HG03159 (cell line): Measurements from ENCODE around the gene MDFI.

Experiments
- ATAC-seq: cut with Tn5 transposase; IDR thresholded peaks from one replicate; pipeline ENCODE4 v1.9.1; 2021; ENCODE audit warnings: mild to moderate bottlenecking, moderate library complexity; ENCODE audit not compliant: unreplicated experiment

Gene MDFI

GRCh38 chr6:41700463-41701347 lies 62.4 kb downstream of the MDFI start:
- no peak for ATAC-seq

GRCh38 chr6:41702089-41702745 lies 63.9 kb downstream of the MDFI start:
- no peak for ATAC-seq

GRCh38 chr6:41702771-41703494 lies 64.7 kb downstream of the MDFI start:
- ATAC-seq = no peak
